Measurements from ENCODE around the gene ROBO2.
"Not testable (repeated sequence)": the region's sequence is repeated elsewhere in the genome, so short reads cannot be mapped to it uniquely, and the experiment has no call there.

Gene ROBO2

DNA sequence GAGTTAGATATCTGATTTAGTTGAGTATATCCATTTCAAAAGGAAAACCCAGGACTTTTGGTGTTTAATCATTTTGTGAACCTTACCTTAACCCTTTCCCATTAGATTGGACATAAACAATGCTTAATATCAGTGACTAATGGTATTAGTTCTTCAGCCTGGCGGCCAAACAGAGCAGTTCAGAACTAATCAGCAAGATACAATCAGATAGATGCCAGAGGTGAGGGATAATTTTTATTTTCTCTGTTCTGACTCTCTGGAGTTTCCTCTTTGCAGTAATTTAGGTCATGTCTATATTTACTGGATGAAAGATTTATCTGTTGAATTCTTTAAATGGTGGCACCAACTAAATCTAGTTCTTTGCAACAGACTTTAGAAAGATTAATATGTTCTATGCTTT is 337.8 kb downstream of the ROBO2 start:
- no peak overlapping the region for H3K27ac ChIP-seq
- TF ChIP-seq ZFX (IDR thresholded peaks at IDR 0.05; ENCODE audit: borderline replicate concordance) = no peak
- TF ChIP-seq, protein P1, sequence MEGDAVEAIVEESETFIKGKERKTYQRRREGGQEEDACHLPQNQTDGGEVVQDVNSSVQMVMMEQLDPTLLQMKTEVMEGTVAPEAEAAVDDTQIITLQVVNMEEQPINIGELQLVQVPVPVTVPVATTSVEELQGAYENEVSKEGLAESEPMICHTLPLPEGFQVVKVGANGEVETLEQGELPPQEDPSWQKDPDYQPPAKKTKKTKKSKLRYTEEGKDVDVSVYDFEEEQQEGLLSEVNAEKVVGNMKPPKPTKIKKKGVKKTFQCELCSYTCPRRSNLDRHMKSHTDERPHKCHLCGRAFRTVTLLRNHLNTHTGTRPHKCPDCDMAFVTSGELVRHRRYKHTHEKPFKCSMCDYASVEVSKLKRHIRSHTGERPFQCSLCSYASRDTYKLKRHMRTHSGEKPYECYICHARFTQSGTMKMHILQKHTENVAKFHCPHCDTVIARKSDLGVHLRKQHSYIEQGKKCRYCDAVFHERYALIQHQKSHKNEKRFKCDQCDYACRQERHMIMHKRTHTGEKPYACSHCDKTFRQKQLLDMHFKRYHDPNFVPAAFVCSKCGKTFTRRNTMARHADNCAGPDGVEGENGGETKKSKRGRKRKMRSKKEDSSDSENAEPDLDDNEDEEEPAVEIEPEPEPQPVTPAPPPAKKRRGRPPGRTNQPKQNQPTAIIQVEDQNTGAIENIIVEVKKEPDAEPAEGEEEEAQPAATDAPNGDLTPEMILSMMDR (IDR thresholded peaks at IDR 0.05) = no peak

DNA sequence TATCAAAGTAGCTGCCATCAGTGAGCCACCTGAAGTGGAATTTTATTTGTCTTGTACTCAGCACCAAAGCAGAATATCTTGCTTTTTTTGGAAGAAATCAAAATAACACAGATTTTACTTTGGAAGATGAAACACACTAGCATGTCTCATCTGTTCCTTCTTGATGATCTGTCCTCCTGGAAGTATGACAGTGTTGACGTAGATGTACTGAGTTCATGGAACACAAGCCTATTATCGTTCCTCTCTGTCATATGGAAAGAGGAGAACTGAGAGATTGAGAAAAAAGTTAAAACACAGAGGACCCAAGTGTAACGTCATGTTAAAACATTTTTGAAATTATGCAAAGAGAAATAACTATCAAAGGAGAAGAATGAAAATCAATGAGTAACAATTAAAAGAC is 340.2 kb downstream of the ROBO2 start:
- no peak overlapping the region for H3K27ac ChIP-seq
- no peak for TF ChIP-seq ZFX (IDR thresholded peaks at IDR 0.05; ENCODE audit: borderline replicate concordance)
- TF ChIP-seq, protein P1 (IDR thresholded peaks at IDR 0.05) = no peak

DNA sequence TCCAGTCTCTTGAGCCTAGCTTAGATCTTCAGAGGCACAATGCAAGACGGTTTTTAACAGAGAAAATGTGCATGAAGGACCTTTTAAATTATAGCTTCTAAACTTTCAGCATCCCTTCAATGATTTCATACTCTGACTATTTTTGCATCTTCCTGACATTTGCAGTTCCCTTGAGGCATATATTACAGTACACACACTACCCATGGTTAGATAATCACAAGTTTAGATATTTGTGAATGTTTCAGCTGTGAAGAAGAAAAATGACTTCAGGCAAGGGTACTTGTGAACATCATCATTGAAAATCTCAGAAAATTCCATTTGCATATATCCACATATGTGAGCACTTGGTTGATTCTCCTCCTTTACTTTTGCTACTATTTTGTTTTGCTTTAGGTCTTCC is 341.5 kb downstream of the ROBO2 start:
- TF ChIP-seq ZFX (IDR thresholded peaks at IDR 0.05; ENCODE audit: borderline replicate concordance) = no peak
- TF ChIP-seq, protein P1 (IDR thresholded peaks at IDR 0.05) = no peak
- H3K27ac ChIP-seq = no peak overlapping the region

DNA sequence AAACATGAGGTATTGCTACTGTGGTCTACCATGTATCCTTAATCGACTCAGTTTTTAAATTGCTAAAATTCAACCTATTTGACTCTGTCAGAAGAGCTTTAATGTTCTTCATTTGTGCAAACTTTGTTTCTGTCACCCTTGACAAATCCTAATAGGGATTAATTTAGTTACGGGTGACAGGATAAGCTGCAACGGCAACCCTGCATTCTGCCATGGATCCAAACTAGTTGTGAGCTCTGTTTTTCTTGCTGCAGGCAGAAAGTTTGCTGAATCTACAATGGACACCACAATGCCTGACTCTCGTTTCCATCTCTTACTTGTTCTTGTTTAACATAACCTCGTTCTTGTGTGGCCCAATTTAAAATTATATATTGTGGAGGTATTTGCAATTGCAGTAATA is 352.3 kb downstream of the ROBO2 start:
- TF ChIP-seq ZFX (IDR thresholded peaks at IDR 0.05; ENCODE audit: borderline replicate concordance) = no peak
- TF ChIP-seq, protein P1 (IDR thresholded peaks at IDR 0.05) = no peak
- no peak overlapping the region for H3K27ac ChIP-seq

DNA sequence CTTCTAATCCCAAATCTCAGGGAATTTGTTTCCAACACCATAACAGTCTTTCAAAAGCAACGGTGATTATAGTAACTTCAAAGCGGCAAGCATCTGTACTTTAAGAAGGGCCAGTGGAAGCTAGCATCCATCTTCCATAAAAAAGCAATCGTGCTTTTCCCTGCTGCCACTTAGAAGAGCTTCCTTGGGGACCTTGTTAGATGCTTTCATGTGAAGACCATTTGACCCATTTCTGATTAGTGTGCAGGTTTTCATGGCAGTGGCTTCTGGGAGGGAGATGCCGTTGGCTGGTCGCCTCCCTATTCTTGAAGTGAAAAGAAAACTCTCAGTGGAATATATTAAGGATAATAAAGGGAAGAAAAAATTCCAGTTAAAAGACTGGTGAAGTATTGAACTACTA is 354.1 kb downstream of the ROBO2 start:
- TF ChIP-seq ZFX (IDR thresholded peaks at IDR 0.05; ENCODE audit: borderline replicate concordance) = no peak
- TF ChIP-seq, protein P1 (IDR thresholded peaks at IDR 0.05) = no peak

DNA sequence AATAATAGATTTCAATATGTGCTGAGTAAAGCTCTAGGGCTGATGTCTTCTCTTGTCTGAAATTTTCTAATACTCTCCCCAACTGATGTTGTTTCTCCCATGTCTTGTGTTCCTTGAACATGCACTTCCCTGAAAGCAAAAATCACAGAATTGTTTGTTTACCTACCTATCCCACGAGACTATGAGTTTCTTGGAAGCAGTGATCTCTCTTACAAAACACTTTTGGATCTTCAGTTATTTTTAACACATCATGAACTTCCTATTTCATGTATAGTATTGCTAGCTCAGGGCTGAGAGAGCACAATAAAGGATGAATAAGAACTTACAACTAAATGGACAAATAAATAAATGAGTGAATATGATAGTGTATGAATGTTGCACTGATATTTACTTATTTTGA is 365.0 kb downstream of the ROBO2 start:
- TF ChIP-seq, protein P1 (IDR thresholded peaks at IDR 0.05) = no peak
- no peak for TF ChIP-seq ZFX (IDR thresholded peaks at IDR 0.05; ENCODE audit: borderline replicate concordance)
- no peak overlapping the region for H3K27ac ChIP-seq

More for the DNA sequence above, 354.1 kb downstream of the ROBO2 start:
- no peak overlapping the region for H3K27ac ChIP-seq

DNA sequence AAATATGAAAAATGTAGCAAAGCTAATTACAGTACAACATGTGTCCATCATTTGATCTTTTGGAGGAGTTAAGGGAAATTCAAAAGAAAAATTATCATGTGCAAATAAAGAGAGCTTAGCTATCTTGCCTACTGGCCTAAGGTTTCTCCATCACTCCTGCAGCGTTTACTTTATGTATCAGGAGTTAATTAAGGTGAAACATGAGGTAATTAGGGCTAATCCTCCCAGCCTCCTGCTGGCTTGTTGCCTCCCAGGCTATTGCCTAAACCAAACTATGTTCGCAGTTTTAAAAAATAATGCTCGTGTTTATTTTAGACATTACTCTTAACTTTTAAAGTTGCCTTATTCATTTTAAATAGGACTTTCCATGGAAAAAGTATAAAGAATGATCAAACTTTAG is 367.5 kb downstream of the ROBO2 start:
- TF ChIP-seq, protein P1 (IDR thresholded peaks at IDR 0.05) = no peak
- no peak for TF ChIP-seq ZFX (IDR thresholded peaks at IDR 0.05; ENCODE audit: borderline replicate concordance)
- H3K27ac ChIP-seq = no peak overlapping the region

DNA sequence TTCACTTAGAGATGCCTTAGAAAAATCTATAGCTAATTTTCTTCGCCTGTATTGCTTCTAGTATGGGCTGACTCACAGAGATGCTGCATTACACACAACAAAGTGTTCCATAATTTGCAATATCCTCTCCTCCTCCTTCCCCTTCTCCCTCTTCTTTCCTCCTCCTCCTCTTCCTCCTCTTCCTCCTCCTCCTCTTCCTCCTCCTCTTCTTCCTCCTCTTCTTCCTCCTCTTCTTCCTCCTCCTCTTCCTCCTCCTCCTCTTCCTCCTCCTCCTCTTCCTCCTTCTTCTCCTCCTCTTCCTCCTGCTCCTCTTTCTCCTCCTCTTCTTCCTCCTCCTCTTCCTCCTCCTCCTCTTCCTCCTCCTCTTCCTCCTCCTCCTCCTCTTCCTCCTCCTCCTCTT is 370.4 kb downstream of the ROBO2 start:
- not testable (repeated sequence) for H3K27ac ChIP-seq

All from 22Rv1 (cell line).